DOHH2 (cell line): ENCODE data around the gene ABI3.
A peak's percentile ranks its signal among the peaks of the same experiment; 100 is the strongest.

Experiments
- H3F3A ChIP-seq: fragments of 200-600 bp; sonication (generic), shearing (Covaris generic); 2 replicates; pipeline ENCODE4 v1.6.0; 2016; ENCODE audit warnings: antibody characterized with exemption, mild to moderate bottlenecking; ENCODE audit not compliant: control insufficient read depth, insufficient read depth
- H3K27ac ChIP-seq: fragments of 200-600 bp; sonication (generic); 2 replicates; pipeline ENCODE4 v1.5.1; 2014; ENCODE audit warnings: low read depth, mild to moderate bottlenecking, low read length, moderate library complexity
- H3K27me3 ChIP-seq: fragments of 200-600 bp; sonication (generic); 2 replicates; pipeline ENCODE4 v1.6.1; 2014; ENCODE audit warnings: mild to moderate bottlenecking, low read length, mixed read lengths; ENCODE audit not compliant: control insufficient read depth
- H3K36me3 ChIP-seq: fragments of 200-600 bp; sonication (generic); 2 replicates; pipeline ENCODE4 v1.6.1; 2014; ENCODE audit warnings: mild to moderate bottlenecking, low read length, moderate library complexity, mixed read lengths; ENCODE audit not compliant: control insufficient read depth
- H3K4me1 ChIP-seq: fragments of 200-600 bp; sonication (generic); 2 replicates; pipeline ENCODE4 v1.6.1; 2014; ENCODE audit warnings: mild to moderate bottlenecking, low read length, mixed read lengths; ENCODE audit not compliant: control insufficient read depth
- H3K4me2 ChIP-seq: fragments of 200-600 bp; sonication (generic); 2 replicates; pipeline ENCODE4 v1.6.0; 2014; ENCODE audit warnings: mild to moderate bottlenecking, low read length, moderate library complexity
- H3K4me3 ChIP-seq: fragments of 200-600 bp; sonication (generic); 2 replicates; pipeline ENCODE4 v1.5.1; 2014; ENCODE audit warnings: mild to moderate bottlenecking, low read length, mixed read lengths
- H3K79me2 ChIP-seq: fragments of 200-600 bp; sonication (generic); 2 replicates; pipeline ENCODE4 v1.6.1; 2014; ENCODE audit warnings: mild to moderate bottlenecking, low read length, mixed read lengths; ENCODE audit not compliant: control insufficient read depth
- H3K9me2 ChIP-seq: fragments of 200-600 bp; sonication (generic); replicated peaks from 2 replicates; pipeline ENCODE4 v1.6.1; 2014; ENCODE audit warnings: mild to moderate bottlenecking, low read length, mixed read lengths; ENCODE audit not compliant: control insufficient read depth
- H3K9me3 ChIP-seq: fragments of 200-600 bp; sonication (generic); 2 replicates; pipeline ENCODE4 v1.6.1; 2014; ENCODE audit warnings: antibody characterized with exemption, low read length, mixed read lengths; ENCODE audit not compliant: control insufficient read depth, insufficient read depth
- H4K20me1 ChIP-seq: fragments of 200-600 bp; sonication (generic); 2 replicates; pipeline ENCODE4 v1.6.0; 2014; ENCODE audit warnings: low read depth, mild to moderate bottlenecking, antibody characterized with exemption, low read length, moderate library complexity; ENCODE audit not compliant: control insufficient read depth, insufficient read depth
- CTCF ChIP-seq: fragments of 200-600 bp; sonication (generic); IDR thresholded peaks from one replicate; pipeline ENCODE4 v1.5.1; 2014; ENCODE audit warnings: antibody characterized with exemption, mild to moderate bottlenecking, low read depth, low read length; ENCODE audit not compliant: poor library complexity, severe bottlenecking
- EZH2phosphoT487 ChIP-seq: fragments of 200-600 bp; sonication (generic); IDR thresholded peaks from 2 replicates; pipeline ENCODE4 v1.6.1; 2017; ENCODE audit warnings: borderline replicate concordance, mild to moderate bottlenecking, antibody characterized with exemption, low read length, moderate library complexity, mixed read lengths

ABI3 gene

GRCh38 chr17:49180303-49180702 is 30.2 kb upstream of the ABI3 start:
- Histone ChIP-seq H3F3A (no peaks in the 10 kb centered on the region), H3K27me3 (no peaks in the 10 kb centered on the region), H3K9me3 (peaks cover 35% of the 10 kb centered on the region), H3K4me2 (no peak overlapping the region), H3K36me3 (no peaks in the 10 kb centered on the region), H4K20me1 (no peaks in the 10 kb centered on the region), H3K4me1 (no peaks in the 10 kb centered on the region), H3K9me2 (no peaks in the 10 kb centered on the region), H3K27ac (no peak overlapping the region), H3K79me2 (no peaks in the 10 kb centered on the region), H3K4me3 (no peak overlapping the region)
- TF ChIP-seq CTCF (peak; percentile 95), EZH2phosphoT487 (no peak)

- Histone ChIP-seq H3K79me2 (no peaks in the 10 kb centered on the region), H3K9me3 (peaks cover 32% of the 10 kb centered on the region), H3K9me2 (no peaks in the 10 kb centered on the region), H3K27ac (no peak overlapping the region), H4K20me1 (no peaks in the 10 kb centered on the region), H3K4me1 (no peaks in the 10 kb centered on the region), H3K36me3 (no peaks in the 10 kb centered on the region), H3K27me3 (no peaks in the 10 kb centered on the region), H3F3A (no peaks in the 10 kb centered on the region), H3K4me3 (no peak overlapping the region), H3K4me2 (no peak overlapping the region)
- TF ChIP-seq CTCF (no peak), EZH2phosphoT487 (no peak)
These were observed 29.4 kb upstream of the ABI3 start for GRCh38 chr17:49180998-49181635.

GRCh38 chr17:49183341-49183740 is 27.2 kb upstream of the ABI3 start:
- no peaks in the 10 kb centered on the region for H4K20me1 ChIP-seq
- no peaks in the 10 kb centered on the region for H3K36me3 ChIP-seq
- H3K4me2 ChIP-seq = no peak overlapping the region
- no peaks in the 10 kb centered on the region for H3K27me3 ChIP-seq
- H3K4me1 ChIP-seq = no peaks in the 10 kb centered on the region
- no peak for TF ChIP-seq CTCF
- no peak for TF ChIP-seq EZH2phosphoT487
- no peaks in the 10 kb centered on the region for H3F3A ChIP-seq
- no peak overlapping the region for H3K27ac ChIP-seq
- H3K79me2 ChIP-seq = no peaks in the 10 kb centered on the region
- H3K9me3 ChIP-seq = peaks cover 27% of the 10 kb centered on the region
- H3K4me3 ChIP-seq = no peak overlapping the region
- no peaks in the 10 kb centered on the region for H3K9me2 ChIP-seq
